IMR-90 (cell line): ENCODE measurements around the gene NEFH. TPM values are rescaled to one million over a fixed set of nuclear protein-coding genes. Genes with fewer than 3 reads are reported as not detected.
"Not testable (repeated sequence)": the region's sequence is repeated elsewhere in the genome, so short reads cannot be mapped to it uniquely, and the experiment has no call there.

Experiments
- ATAC-seq: fragments of 200-7000 bp; cut with Tn5 transposase; 2 replicates; pipeline ENCODE4 v1.9.1; 2020; ENCODE audit warnings: low read depth, mild to moderate bottlenecking, moderate library complexity
- BruUV-seq: library from RNA; stranded (reverse); fragments of 400-500 nt; replicated peaks from 2 replicates; lab custom pipeline; 2021; lab: Mats Ljungman, UMichigan
- CTCF ChIA-PET: fragments of 300-600 bp; formaldehyde crosslinking; extraction: SDS; loops from one replicate; lab custom pipeline; 2021; ENCODE audit warnings: antibody characterized with exemption; lab: Yijun Ruan, JAX
- POLR2A ChIA-PET: fragments of 300-600 bp; sonication (Branson Sonifier 250); formaldehyde crosslinking; loops from one replicate; lab custom pipeline; 2022; ENCODE audit warnings: antibody characterized with exemption; ENCODE audit not compliant: unreplicated experiment; lab: Charles Lee
- DNase-seq: peaks from one replicate; pipeline ENCODE4 v3.0.0; 2013
- H2AFZ ChIP-seq: replicated peaks from 2 replicates; pipeline ENCODE3; 2013; ENCODE audit warnings: low read length, mild to moderate bottlenecking; ENCODE audit not compliant: poor library complexity
- H2AK5ac ChIP-seq: 2 replicates; pipeline ENCODE4 v1.6.1; 2013; ENCODE audit warnings: low read depth, low read length, inconsistent platforms
- H2AK9ac ChIP-seq: replicated peaks from 2 replicates; pipeline ENCODE3; 2013; ENCODE audit warnings: mild to moderate bottlenecking, low read depth, low read length, moderate library complexity; ENCODE audit not compliant: poor library complexity
- H2BK120ac ChIP-seq: 2 replicates; pipeline ENCODE4 v1.6.1; 2013; ENCODE audit warnings: low read depth, low read length, inconsistent platforms
- H2BK15ac ChIP-seq: 3 replicates; pipeline ENCODE4 v1.6.1; 2013; ENCODE audit warnings: low read depth, low read length, inconsistent platforms
- H2BK20ac ChIP-seq: 2 replicates; pipeline ENCODE4 v1.6.1; 2013; ENCODE audit warnings: low read depth, mild to moderate bottlenecking, inconsistent platforms, low read length, moderate library complexity
- H2BK5ac ChIP-seq: 2 replicates; pipeline ENCODE4 v1.6.1; 2013; ENCODE audit warnings: mild to moderate bottlenecking, low read depth, low read length, inconsistent platforms; ENCODE audit not compliant: poor library complexity, severe bottlenecking
- H3K14ac ChIP-seq: replicated peaks from 2 replicates; pipeline ENCODE4 v1.6.1; 2013; ENCODE audit warnings: low read depth, low read length, inconsistent platforms
- H3K18ac ChIP-seq: 2 replicates; pipeline ENCODE4 v1.6.1; 2013; ENCODE audit warnings: low read depth, low read length, control low read depth
- H3K23ac ChIP-seq: 2 replicates; pipeline ENCODE4 v1.6.1; 2013; ENCODE audit warnings: low read depth, low read length, inconsistent platforms
- H3K27ac ChIP-seq: 2 replicates; pipeline ENCODE4 v1.5.1; 2013; ENCODE audit warnings: mild to moderate bottlenecking, control low read depth, low read length; ENCODE audit not compliant: insufficient read depth
- H3K27me3 ChIP-seq: 2 replicates; pipeline ENCODE4 v1.6.1; 2013; ENCODE audit warnings: low read length; ENCODE audit not compliant: control insufficient read depth, insufficient read depth
- H3K36me3 ChIP-seq: 2 replicates; pipeline ENCODE4 v1.6.1; 2013; ENCODE audit warnings: low read length, mixed read lengths; ENCODE audit not compliant: control insufficient read depth, insufficient read depth
- H3K4ac ChIP-seq: 2 replicates; pipeline ENCODE4 v1.6.1; 2013; ENCODE audit warnings: low read depth, low read length, inconsistent platforms
- H3K4me1 ChIP-seq: 2 replicates; pipeline ENCODE4 v1.6.1; 2013; ENCODE audit warnings: low read length, mixed read lengths; ENCODE audit not compliant: control insufficient read depth, insufficient read depth
- H3K4me2 ChIP-seq: 2 replicates; pipeline ENCODE4 v1.6.1; 2013; ENCODE audit warnings: low read depth, mild to moderate bottlenecking, control low read depth, low read length, moderate library complexity
- H3K4me3 ChIP-seq: 2 replicates; pipeline ENCODE4 v1.5.1; 2013; ENCODE audit warnings: low read depth, mild to moderate bottlenecking, control low read depth, low read length, moderate library complexity; ENCODE audit not compliant: insufficient read depth
- H3K56ac ChIP-seq: 2 replicates; pipeline ENCODE4 v1.6.1; 2013; ENCODE audit warnings: low read length, inconsistent platforms; ENCODE audit not compliant: insufficient read depth; ENCODE audit errors: extremely low read depth
- H3K79me1 ChIP-seq, 2 experiments: 2 replicates each; pipeline ENCODE4 v1.6.1; 2013; ENCODE audit warnings: low read length in 2 of 2, inconsistent platforms in 1 of 2, low read depth in 1 of 2
- H3K9ac ChIP-seq: 2 replicates; pipeline ENCODE4 v1.6.1; 2013; ENCODE audit warnings: low read depth, low read length, control low read depth
- H3K9me1 ChIP-seq: 2 replicates; pipeline ENCODE4 v1.6.1; 2013; ENCODE audit warnings: low read length, inconsistent platforms; ENCODE audit not compliant: insufficient read depth
- H3K9me3 ChIP-seq: 2 replicates; pipeline ENCODE4 v1.6.1; 2013; ENCODE audit warnings: low read length; ENCODE audit not compliant: control insufficient read depth, insufficient read depth
- H4K20me1 ChIP-seq: 2 replicates; pipeline ENCODE4 v1.6.1; 2013; ENCODE audit warnings: low read length, inconsistent platforms; ENCODE audit not compliant: insufficient read depth
- H4K5ac ChIP-seq: 2 replicates; pipeline ENCODE4 v1.6.1; 2013; ENCODE audit warnings: mild to moderate bottlenecking, low read depth, low read length, control low read depth
- H4K8ac ChIP-seq, 2 experiments: 2 replicates each; pipeline ENCODE4 v1.6.1; 2013; ENCODE audit warnings: low read depth in 2 of 2, low read length in 2 of 2, control low read depth in 1 of 2, inconsistent platforms in 1 of 2
- H4K91ac ChIP-seq: 2 replicates; pipeline ENCODE4 v1.6.1; 2013; ENCODE audit warnings: low read depth, low read length, inconsistent platforms; ENCODE audit not compliant: insufficient read depth
- WGBS, 2 experiments: methylation state at CpG; one replicate each; pipeline versions ENCODE4 v1.1.5 to v1.1.7; 2013; ENCODE audit warnings: missing lambda C conversion rate in 2 of 2; ENCODE audit not compliant: insufficient read length in 1 of 2; ENCODE audit errors: extremely low coverage in 2 of 2; 5-methylcytosine and 5-hydroxymethylcytosine counted together
- dilution Hi-C: fragments of 300-500 bp; cut with HindIII; formaldehyde crosslinking; loops from one replicate; pipeline ENCODE4 v1.14.3; 2018; ENCODE audit warnings: low sequenced_read_pairs; ENCODE audit not compliant: unreplicated experiment
- in situ Hi-C: fragments of 300-500 bp; cut with MboI; formaldehyde crosslinking; loops from 3 replicates; pipeline ENCODE4 v1.14.3; 2019; ENCODE audit warnings: low sequenced_read_pairs, inconsistent platforms, mixed read lengths
- intact Hi-C: fragments of 100-400 bp; cut with micrococcal nuclease; formaldehyde crosslinking; loops from 2 replicates; pipeline ENCODE4 v1.10.0; 2022
- polyA plus RNA-seq, 3 experiments: library from polyadenylated mRNA; depleted of rRNA; stranded (reverse); fragments of >200 nt; gene quantifications; 2 replicates each; pipeline ENCODE4 v1.2.3, GENCODE V29; 2012; ENCODE audit warnings: low replicate concordance in 1 of 3
- total RNA-seq: library from RNA; depleted of rRNA; stranded (reverse); fragments of >200 nt; gene quantifications from 2 replicates; pipeline ENCODE4 v1.2.3, GENCODE V29; 2012

The NEFH gene
- total and polyA plus RNA-seq, 2 of the 4 experiments (the other 2 are of a cell fraction): 1.3 to 2.9 TPM

DNA sequence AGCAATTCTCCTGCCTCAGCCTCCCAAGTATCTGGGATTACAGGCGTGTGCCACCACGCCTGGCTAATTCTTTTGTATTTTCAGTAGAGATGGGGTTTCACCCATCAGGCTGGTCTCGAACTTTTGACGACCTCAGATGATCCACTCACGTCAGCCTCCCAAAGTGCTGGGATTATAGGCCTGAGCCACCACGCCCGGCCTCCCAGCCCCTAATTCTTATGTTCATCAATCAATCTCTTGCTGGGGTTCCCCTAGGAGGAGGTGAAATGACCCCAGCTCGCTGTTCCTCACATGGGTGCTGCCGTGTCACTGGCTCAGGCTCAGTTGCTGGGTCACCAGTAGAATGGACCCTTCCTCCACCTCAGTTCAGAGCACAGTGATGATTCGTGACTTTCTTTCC lies 41.7 kb upstream of the NEFH start, which contains the start of gene RFPL1:
TSS of gene RFPL1 (plus strand) at position 301 of the 400 bp plus-strand sequence.
- H3K4ac ChIP-seq, H3K9me1 ChIP-seq, ATAC-seq, H3K4me1 ChIP-seq, H3K36me3 ChIP-seq, H3K4me3 ChIP-seq, H4K91ac ChIP-seq, H2AK9ac ChIP-seq, BruUV-seq, H3K27ac ChIP-seq, H2BK15ac ChIP-seq, H3K79me1 ChIP-seq, H3K4me2 ChIP-seq, H3K9me3 ChIP-seq, H3K18ac ChIP-seq, H3K23ac ChIP-seq, CTCF ChIA-PET, H2BK20ac ChIP-seq, DNase-seq, POLR2A ChIA-PET, H3K56ac ChIP-seq, H4K5ac ChIP-seq, H3K9ac ChIP-seq, H4K20me1 ChIP-seq, H2BK5ac ChIP-seq, H4K8ac ChIP-seq, intact Hi-C loops, in situ Hi-C loops, H2BK120ac ChIP-seq, dilution Hi-C loops, H3K14ac ChIP-seq, H2AFZ ChIP-seq, H2AK5ac ChIP-seq: not testable (repeated sequence)
- H3K27me3 ChIP-seq: peaks cover 26% of the 10 kb centered on the region
- no CpG with 5 or more reads among the region's 10 CpGs for WGBS, 2 experiments
